SH-SY5Y (cell line): ENCODE results near the gene ABLIM2.

ENCODE experiments used
- GATA2 ChIP-seq: IDR thresholded peaks from 2 replicates; pipeline ENCODE4 v1.6.1; 2011; ENCODE audit warnings: mild to moderate bottlenecking, low read depth, low read length
- GATA3 ChIP-seq: IDR thresholded peaks from 2 replicates; pipeline ENCODE4 v1.6.1; 2011; ENCODE audit warnings: low read depth, mild to moderate bottlenecking, low read length, moderate library complexity

GRCh38 chr4:7971881-7972500 is 186.6 kb downstream of the ABLIM2 start:
- TF ChIP-seq GATA3: no peak
- no peak for TF ChIP-seq GATA2
